OCI-LY3 (cell line): Measurements from ENCODE around the gene LCOR.
"Not testable (repeated sequence)": the region's sequence is repeated elsewhere in the genome, so short reads cannot be mapped to it uniquely, and the experiment has no call there.

Source experiments
- H2AFZ ChIP-seq: fragments of 200-600, 300-600 bp; shearing (Covaris generic); 2 replicates; pipeline ENCODE4 v1.6.0; 2014; ENCODE audit warnings: antibody characterized with exemption, low read depth, low read length
- H3K27ac ChIP-seq: fragments of 200-600, 300-600 bp; sonication (generic); 2 replicates; pipeline ENCODE4 v1.5.1; 2014; ENCODE audit warnings: mild to moderate bottlenecking, low read length, moderate library complexity, mixed read lengths
- H3K27me3 ChIP-seq: fragments of 200-600, 300-600 bp; sonication (generic); 2 replicates; pipeline ENCODE4 v1.6.1; 2014; ENCODE audit warnings: low read depth, low read length, mixed read lengths
- H3K36me3 ChIP-seq: fragments of 200-600, 300-600 bp; sonication (generic); replicated peaks from 2 replicates; pipeline ENCODE3; 2014; ENCODE audit warnings: low read depth, low read length, mixed read lengths
- H3K4me1 ChIP-seq: fragments of 300-600, 200-600 bp; sonication (generic); 2 replicates; pipeline ENCODE4 v1.6.1; 2014; ENCODE audit warnings: low read length, mixed read lengths
- H3K4me2 ChIP-seq: fragments of 200-600, 300-600 bp; sonication (generic); 2 replicates; pipeline ENCODE4 v1.6.1; 2014; ENCODE audit warnings: low read length, mixed read lengths
- H3K4me3 ChIP-seq: fragments of 300-600, 200-600 bp; sonication (generic); 2 replicates; pipeline ENCODE4 v1.5.1; 2014; ENCODE audit warnings: antibody characterized with exemption, mild to moderate bottlenecking, low read length, moderate library complexity
- H3K79me2 ChIP-seq: fragments of 300-600, 200-600 bp; shearing (Covaris generic); 2 replicates; pipeline ENCODE4 v1.6.1; 2014; ENCODE audit warnings: mild to moderate bottlenecking, low read length, mixed read lengths
- H3K9ac ChIP-seq: fragments of 300-600, 200-600 bp; shearing (Covaris generic); 2 replicates; pipeline ENCODE4 v1.6.0; 2014; ENCODE audit warnings: mild to moderate bottlenecking, low read length, moderate library complexity
- H3K9me3 ChIP-seq: fragments of 200-600, 300-600 bp; shearing (Covaris generic); 2 replicates; pipeline ENCODE4 v1.6.1; 2014; ENCODE audit warnings: low read length, mixed read lengths; ENCODE audit not compliant: insufficient read depth
- H4K20me1 ChIP-seq: fragments of 200-600, 300-600 bp; sonication (generic); 2 replicates; pipeline ENCODE4 v1.6.1; 2016; ENCODE audit warnings: low read length, mixed read lengths; ENCODE audit not compliant: insufficient read depth
- CTCF ChIP-seq: fragments of 200-600, 300-600 bp; sonication (generic); IDR thresholded peaks from 2 replicates; pipeline ENCODE4 v1.5.1; 2014; ENCODE audit warnings: antibody characterized with exemption, low read length, low read depth
- EZH2phosphoT487 ChIP-seq: fragments of 200-600 bp; shearing (Covaris generic); IDR thresholded peaks from 2 replicates; pipeline ENCODE4 v1.6.1; 2018; ENCODE audit warnings: antibody characterized with exemption, mixed run types, low read depth

Gene LCOR

GRCh38 chr10:96846926-96847325 is 14.8 kb downstream of the LCOR start:
- Histone ChIP-seq H3K4me1 (peaks cover 6% of the 10 kb centered on the region; the same call in 1 of the 2 replicates), H3K27ac (no peak overlapping the region), H3K9ac (no peak overlapping the region)

GRCh38 chr10:96847356-96847755 is 15.3 kb downstream of the LCOR start:
- H3K36me3 ChIP-seq, H3K9ac ChIP-seq, H3K9me3 ChIP-seq, H3K4me1 ChIP-seq, H2AFZ ChIP-seq, H3K4me2 ChIP-seq, H3K4me3 ChIP-seq, H3K27me3 ChIP-seq, H3K27ac ChIP-seq: not testable (repeated sequence)
- H3K79me2 ChIP-seq = peaks cover 77% of the 10 kb centered on the region
- H4K20me1 ChIP-seq = peaks cover 43% of the 10 kb centered on the region

More at GRCh38 chr10:96846926-96847325, 14.8 kb downstream of the LCOR start:
- no peaks in the 10 kb centered on the region for H3K27me3 ChIP-seq
- no peak overlapping the region for H2AFZ ChIP-seq
- H3K9me3 ChIP-seq = no peaks in the 10 kb centered on the region
- peaks cover 43% of the 10 kb centered on the region for H4K20me1 ChIP-seq
- no peak overlapping the region for H3K4me3 ChIP-seq
- no peaks in the 10 kb centered on the region for H3K36me3 ChIP-seq
- no peak overlapping the region for H3K4me2 ChIP-seq
- TF ChIP-seq CTCF (no peak), EZH2phosphoT487 (no peak)
- H3K79me2 ChIP-seq = peaks cover 77% of the 10 kb centered on the region

- no peaks in the 10 kb centered on the region for H3K27me3 ChIP-seq
- no peak overlapping the region for H3K9ac ChIP-seq
- H3K27ac ChIP-seq = no peak overlapping the region
- no peak overlapping the region for H3K4me2 ChIP-seq
- peaks cover 6% of the 10 kb centered on the region; the same call in 1 of the 2 replicates for H3K4me1 ChIP-seq
- H4K20me1 ChIP-seq = peaks cover 40% of the 10 kb centered on the region
- no peaks in the 10 kb centered on the region for H3K36me3 ChIP-seq
- no peak overlapping the region for H2AFZ ChIP-seq
- TF ChIP-seq CTCF (no peak), EZH2phosphoT487 (no peak)
- peaks cover 68% of the 10 kb centered on the region for H3K79me2 ChIP-seq
- no peak overlapping the region for H3K4me3 ChIP-seq
- no peaks in the 10 kb centered on the region for H3K9me3 ChIP-seq
These were observed 18.0 kb downstream of the LCOR start for GRCh38 chr10:96850113-96850512.

GRCh38 chr10:96850825-96851224 is 18.7 kb downstream of the LCOR start:
- Histone ChIP-seq H3K27ac (no peak overlapping the region), H3K4me1 (peaks cover 6% of the 10 kb centered on the region; the same call in 1 of the 2 replicates), H3K9me3 (no peaks in the 10 kb centered on the region), H3K79me2 (peaks cover 65% of the 10 kb centered on the region), H4K20me1 (peaks cover 37% of the 10 kb centered on the region), H2AFZ (no peak overlapping the region), H3K9ac (no peak overlapping the region), H3K4me2 (no peak overlapping the region), H3K36me3 (no peaks in the 10 kb centered on the region), H3K27me3 (no peaks in the 10 kb centered on the region), H3K4me3 (no peak overlapping the region)
- no peak for TF ChIP-seq CTCF
- TF ChIP-seq EZH2phosphoT487 = no peak

GRCh38 chr10:96851281-96851680 is 19.2 kb downstream of the LCOR start:
- H2AFZ ChIP-seq = no peak overlapping the region
- no peak overlapping the region for H3K27ac ChIP-seq
- peaks cover 6% of the 10 kb centered on the region; the same call in 1 of the 2 replicates for H3K4me1 ChIP-seq
- H3K79me2 ChIP-seq = peaks cover 62% of the 10 kb centered on the region
- TF ChIP-seq EZH2phosphoT487 (no peak), CTCF (no peak)
- no peak overlapping the region for H3K4me3 ChIP-seq
- H3K9ac ChIP-seq = no peak overlapping the region
- H3K36me3 ChIP-seq = no peaks in the 10 kb centered on the region
- H3K27me3 ChIP-seq = no peaks in the 10 kb centered on the region
- H3K9me3 ChIP-seq = no peaks in the 10 kb centered on the region
- H4K20me1 ChIP-seq = peaks cover 35% of the 10 kb centered on the region
- H3K4me2 ChIP-seq = no peak overlapping the region
